Measurements from ENCODE around the gene PTGDS. TPM values are rescaled to one million over a fixed set of nuclear protein-coding genes. Genes with fewer than 3 reads are reported as not detected.

The PTGDS gene
- total and polyA plus RNA-seq, 9 of the 15 experiments (the other 6 are each of a cell fraction or from before 2014, with no cell fraction given) = 0.46 to 7.1 (median 2.0) TPM

DNA sequence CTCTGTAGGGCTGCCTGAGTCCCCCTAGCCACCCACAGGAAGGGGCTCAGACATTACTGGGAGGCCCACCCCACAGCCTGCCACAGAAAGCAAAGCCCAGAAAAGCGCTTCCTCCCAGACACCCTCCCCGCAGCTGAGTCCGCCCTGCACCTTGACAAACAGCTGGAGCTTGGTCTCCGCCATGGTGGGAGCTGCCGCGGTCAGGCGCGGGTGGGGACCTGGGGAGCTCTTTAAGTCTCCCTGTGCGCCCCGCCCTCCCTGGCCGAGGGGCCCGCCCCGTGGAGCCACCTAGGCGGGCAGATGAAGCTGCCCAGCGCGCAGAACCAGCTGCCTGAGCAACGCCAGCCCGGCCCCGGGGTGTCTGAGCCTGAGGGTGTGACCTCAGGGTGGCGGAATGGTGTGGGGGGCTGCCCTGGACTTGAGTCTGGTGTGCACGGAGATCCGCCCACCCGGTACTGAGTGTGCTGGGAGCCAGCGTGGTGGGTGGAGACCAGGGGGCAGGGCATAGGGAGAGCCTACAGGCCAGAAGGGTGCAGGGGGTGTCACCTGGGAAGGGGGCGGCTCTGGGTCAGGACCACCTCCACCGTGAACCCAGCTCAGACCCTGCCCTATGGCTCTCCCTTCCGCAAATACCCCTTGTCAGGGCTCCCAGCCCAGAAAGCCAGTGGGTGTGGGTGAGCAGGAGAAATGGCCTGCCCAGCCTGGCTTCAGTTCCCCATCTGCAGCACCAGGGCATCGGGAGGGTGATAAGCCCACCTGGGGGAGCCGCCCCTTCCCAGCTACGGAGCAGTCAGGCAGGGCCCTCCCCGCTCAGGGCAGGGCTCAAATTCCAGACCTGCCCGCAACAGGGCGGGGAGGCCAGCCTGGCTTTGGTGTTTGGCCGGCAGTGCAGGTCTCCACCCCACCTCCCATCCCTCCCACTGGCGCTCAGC, 19.3 kb downstream of the PTGDS start, which contains the start of gene CLIC3 (continued):
- TF ChIP-seq C11orf30 (IDR thresholded peaks at IDR 0.05; ENCODE audit: low read depth) (no peak), ARID1B (IDR thresholded peaks at IDR 0.05) (no peak), NCOA2 (IDR thresholded peaks at IDR 0.05; ENCODE audit: partially characterized antibody in 2 of 2) (no peak), NR2C1 (IDR thresholded peaks at IDR 0.05) (no peak), NR2C1 (tag; IDR thresholded peaks at IDR 0.05) (no peak), EGR1 (conservative IDR thresholded peaks at IDR 0.05) (peak; percentile 47; the same call in 1 of the 2 replicates), TRIM24 (IDR thresholded peaks at IDR 0.05) (no peak), CCNT2 (IDR thresholded peaks at IDR 0.05; ENCODE audit: borderline replicate concordance, extremely low read depth, insufficient read length, low read depth, low read length) (peak; percentile 11), CTBP1 (IDR thresholded peaks at IDR 0.05; ENCODE audit: borderline replicate concordance) (peak; percentile 70; the same call in 1 of the 2 replicates), TFAM (CRISPR knock-in tag; conservative IDR thresholded peaks at IDR 0.05) (no peak), ZNF507 (tag; conservative IDR thresholded peaks at IDR 0.05) (no peak), PHF8 (IDR thresholded peaks at IDR 0.05; ENCODE audit: borderline replicate concordance, low read length) (peak; percentile 31; the same call in 1 of the 2 replicates), BDP1 (IDR thresholded peaks at IDR 0.05; ENCODE audit: insufficient read depth, insufficient read length) (no peak), ZNF347 (CRISPR knock-in tag; IDR thresholded peaks at IDR 0.05; ENCODE audit: low read depth) (no peak), U2AF2 (optimal IDR thresholded peaks at IDR 0.05; ENCODE audit: low read depth, low read length) (no peak), HOXB6 (CRISPR knock-in tag; IDR thresholded peaks at IDR 0.05; ENCODE audit: borderline replicate concordance) (no peak), ZNF586 (CRISPR knock-in tag; conservative IDR thresholded peaks at IDR 0.05) (no peak), SAFB (IDR thresholded peaks at IDR 0.05; ENCODE audit: borderline replicate concordance, low read depth, low read length) (peak; percentile 51; the same call in 1 of the 2 replicates), MAFG (tag; conservative IDR thresholded peaks at IDR 0.05) (no peak), HNRNPK (IDR thresholded peaks at IDR 0.05; ENCODE audit: low read depth, low read length, poor library complexity, severe bottlenecking) (no peak), ZNF134 (CRISPR knock-in tag; conservative IDR thresholded peaks at IDR 0.05) (no peak), ZSCAN32 (CRISPR knock-in tag; IDR thresholded peaks at IDR 0.05) (no peak), ZNF668 (CRISPR knock-in tag; IDR thresholded peaks at IDR 0.05) (no peak), STAT5B (CRISPR knock-in tag; IDR thresholded peaks at IDR 0.05) (no peak)
- TF ChIP-seq, protein P1, sequence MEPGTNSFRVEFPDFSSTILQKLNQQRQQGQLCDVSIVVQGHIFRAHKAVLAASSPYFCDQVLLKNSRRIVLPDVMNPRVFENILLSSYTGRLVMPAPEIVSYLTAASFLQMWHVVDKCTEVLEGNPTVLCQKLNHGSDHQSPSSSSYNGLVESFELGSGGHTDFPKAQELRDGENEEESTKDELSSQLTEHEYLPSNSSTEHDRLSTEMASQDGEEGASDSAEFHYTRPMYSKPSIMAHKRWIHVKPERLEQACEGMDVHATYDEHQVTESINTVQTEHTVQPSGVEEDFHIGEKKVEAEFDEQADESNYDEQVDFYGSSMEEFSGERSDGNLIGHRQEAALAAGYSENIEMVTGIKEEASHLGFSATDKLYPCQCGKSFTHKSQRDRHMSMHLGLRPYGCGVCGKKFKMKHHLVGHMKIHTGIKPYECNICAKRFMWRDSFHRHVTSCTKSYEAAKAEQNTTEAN (CRISPR knock-in tag; IDR thresholded peaks at IDR 0.05) = no peak
- TF ChIP-seq, protein P2, sequence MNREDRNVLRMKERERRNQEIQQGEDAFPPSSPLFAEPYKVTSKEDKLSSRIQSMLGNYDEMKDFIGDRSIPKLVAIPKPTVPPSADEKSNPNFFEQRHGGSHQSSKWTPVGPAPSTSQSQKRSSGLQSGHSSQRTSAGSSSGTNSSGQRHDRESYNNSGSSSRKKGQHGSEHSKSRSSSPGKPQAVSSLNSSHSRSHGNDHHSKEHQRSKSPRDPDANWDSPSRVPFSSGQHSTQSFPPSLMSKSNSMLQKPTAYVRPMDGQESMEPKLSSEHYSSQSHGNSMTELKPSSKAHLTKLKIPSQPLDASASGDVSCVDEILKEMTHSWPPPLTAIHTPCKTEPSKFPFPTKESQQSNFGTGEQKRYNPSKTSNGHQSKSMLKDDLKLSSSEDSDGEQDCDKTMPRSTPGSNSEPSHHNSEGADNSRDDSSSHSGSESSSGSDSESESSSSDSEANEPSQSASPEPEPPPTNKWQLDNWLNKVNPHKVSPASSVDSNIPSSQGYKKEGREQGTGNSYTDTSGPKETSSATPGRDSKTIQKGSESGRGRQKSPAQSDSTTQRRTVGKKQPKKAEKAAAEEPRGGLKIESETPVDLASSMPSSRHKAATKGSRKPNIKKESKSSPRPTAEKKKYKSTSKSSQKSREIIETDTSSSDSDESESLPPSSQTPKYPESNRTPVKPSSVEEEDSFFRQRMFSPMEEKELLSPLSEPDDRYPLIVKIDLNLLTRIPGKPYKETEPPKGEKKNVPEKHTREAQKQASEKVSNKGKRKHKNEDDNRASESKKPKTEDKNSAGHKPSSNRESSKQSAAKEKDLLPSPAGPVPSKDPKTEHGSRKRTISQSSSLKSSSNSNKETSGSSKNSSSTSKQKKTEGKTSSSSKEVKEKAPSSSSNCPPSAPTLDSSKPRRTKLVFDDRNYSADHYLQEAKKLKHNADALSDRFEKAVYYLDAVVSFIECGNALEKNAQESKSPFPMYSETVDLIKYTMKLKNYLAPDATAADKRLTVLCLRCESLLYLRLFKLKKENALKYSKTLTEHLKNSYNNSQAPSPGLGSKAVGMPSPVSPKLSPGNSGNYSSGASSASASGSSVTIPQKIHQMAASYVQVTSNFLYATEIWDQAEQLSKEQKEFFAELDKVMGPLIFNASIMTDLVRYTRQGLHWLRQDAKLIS (CRISPR knock-in tag; IDR thresholded peaks at IDR 0.05) = no peak
